ENCODE measurements around the gene ARID3A. TPM values are rescaled to one million over a fixed set of nuclear protein-coding genes. Genes with fewer than 3 reads are reported as not detected.

ARID3A gene
- polyA plus RNA-seq, 1 donor, result 17.3 TPM

GRCh38 chr19:963486-963951, 37.7 kb downstream of the ARID3A start:
- no peak for DNase-seq

GRCh38 chr19:964116-964520, 38.3 kb downstream of the ARID3A start:
- DNase-seq, result no peak

DNA sequence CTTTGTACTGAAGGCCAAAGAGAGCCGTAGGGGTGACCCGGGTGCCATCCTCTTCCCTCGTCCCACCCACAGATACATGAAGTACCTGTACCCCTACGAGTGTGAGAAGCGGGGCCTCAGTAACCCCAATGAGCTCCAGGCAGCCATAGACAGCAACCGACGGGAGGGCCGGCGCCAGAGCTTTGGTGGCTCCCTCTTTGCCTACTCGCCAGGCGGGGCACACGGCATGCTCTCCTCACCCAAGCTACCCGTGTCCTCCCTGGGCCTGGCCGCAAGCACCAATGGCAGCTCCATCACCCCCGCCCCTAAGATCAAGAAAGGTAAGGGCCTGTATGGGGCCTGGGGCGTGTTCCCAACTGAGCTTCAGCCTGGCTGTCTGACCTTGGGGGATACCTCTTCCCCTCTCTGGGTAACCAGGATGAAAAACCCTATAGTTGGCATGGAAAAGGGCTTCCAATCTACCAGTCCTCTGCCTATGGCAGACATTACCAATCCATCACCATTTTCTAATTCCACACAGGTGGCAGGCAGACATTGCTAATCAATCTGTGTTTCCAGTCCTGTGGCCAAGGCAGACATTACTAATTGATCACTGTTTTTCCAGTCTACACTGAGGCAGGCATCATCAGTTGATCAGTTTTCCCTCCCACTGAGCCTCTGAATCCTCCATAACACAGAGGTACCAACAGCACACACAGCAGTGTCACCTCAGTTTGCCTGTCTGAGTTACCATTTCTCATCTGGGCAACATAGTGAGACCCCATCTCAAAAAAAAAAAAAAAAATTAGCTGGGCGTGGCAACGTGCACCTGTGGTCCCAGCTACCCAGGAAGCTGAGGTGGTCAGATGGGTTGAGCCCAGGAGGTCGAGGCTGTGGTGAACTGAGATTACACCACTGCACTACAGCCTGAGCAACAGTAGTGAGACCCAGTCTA, 39.2 kb downstream of the ARID3A start:
- no peak for DNase-seq

DNA sequence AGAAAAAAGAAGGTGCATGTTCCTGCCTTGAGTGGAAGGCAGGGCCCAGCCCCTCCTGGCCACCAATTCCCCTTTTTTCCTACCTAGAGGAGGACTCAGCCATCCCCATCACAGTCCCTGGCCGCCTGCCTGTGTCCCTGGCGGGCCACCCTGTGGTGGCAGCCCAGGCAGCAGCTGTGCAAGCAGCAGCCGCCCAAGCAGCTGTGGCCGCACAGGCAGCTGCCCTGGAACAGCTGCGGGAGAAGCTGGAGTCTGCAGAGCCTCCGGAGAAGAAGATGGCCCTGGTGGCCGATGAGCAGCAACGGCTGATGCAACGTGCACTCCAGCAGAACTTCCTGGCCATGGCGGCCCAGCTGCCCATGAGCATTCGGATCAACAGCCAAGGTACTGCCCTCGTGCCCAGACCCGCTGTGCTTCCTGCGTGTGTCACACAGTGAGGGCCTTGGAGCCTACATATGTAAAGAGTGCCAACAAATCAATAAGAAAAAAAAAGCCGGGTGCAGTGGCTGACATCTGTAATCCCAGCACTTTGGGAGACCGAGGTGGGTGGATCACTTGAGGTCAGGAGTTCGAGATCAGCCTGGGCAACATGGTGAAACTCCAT, 40.8 kb downstream of the ARID3A start:
- DNase-seq, result no peak

GRCh38 chr19:970695-971094, 44.9 kb downstream of the ARID3A start:
- DNase-seq, result no peak

DNA sequence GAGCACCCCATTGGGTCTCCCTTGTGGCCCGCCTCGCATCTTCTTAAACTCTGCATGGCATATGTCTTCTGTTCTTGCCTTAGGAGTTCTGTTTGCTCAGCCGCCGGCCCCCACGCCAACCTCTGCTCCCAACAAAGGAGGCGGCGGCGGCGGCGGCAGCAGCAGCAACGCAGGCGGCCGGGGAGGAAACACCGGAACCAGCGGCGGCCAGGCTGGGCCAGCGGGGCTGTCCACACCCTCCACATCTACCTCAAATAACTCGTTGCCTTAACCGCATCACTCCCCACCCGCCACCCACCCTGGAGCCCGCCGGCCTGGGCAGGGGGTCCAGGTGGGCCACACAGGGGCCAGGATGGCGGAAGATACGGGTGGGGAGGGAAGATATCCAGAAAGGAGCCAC, 46.0 kb downstream of the ARID3A start:
- no peak for DNase-seq

DNA sequence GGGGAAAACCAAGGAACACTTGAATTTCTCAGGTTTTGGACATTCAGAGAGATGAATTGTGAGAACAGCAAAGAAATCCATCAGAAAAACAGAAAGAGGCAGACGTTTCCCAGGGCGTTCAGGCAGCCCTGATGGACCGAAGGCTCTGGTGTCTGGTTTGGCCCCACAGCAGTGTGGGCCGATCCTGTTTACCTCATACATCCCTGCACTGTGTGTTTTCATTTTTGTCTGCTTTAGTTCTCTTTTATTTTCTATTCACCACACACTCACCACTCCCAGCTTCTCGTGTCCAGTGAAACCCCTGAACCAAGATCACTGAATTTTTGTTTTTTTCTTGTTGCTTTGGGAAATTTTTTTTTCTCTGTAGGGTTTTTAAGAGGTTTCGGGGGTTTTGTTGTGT, 46.4 kb downstream of the ARID3A start:
- no peak for DNase-seq

- no peak for DNase-seq
These were observed 48.1 kb downstream of the ARID3A start for GRCh38 chr19:973726-974563.

- DNase-seq, result no peak
These were observed 48.9 kb downstream of the ARID3A start for GRCh38 chr19:974564-975257.

DNA sequence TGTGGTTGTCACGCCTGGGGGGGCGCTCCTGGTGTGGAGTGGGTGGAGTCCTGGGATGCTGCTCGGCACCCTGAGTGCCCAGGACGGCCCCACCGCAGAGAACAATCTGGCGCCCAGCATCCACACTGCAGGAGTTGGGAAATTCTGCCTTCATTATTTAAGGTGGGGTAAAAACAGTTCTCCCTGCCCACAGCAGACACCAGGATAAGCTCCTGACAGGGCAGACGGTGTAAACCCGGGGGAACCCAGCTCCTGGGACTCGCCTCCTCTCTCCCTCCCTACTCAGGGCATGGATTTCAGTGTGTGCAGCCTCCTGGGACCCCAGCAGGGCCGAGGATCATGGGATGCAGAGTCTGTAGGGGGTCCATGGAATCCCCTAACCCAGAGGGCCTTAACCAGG, 50.6 kb downstream of the ARID3A start:
- no peak for DNase-seq

- no peak for DNase-seq
These were observed 51.2 kb downstream of the ARID3A start for GRCh38 chr19:977058-977464.

DNA sequence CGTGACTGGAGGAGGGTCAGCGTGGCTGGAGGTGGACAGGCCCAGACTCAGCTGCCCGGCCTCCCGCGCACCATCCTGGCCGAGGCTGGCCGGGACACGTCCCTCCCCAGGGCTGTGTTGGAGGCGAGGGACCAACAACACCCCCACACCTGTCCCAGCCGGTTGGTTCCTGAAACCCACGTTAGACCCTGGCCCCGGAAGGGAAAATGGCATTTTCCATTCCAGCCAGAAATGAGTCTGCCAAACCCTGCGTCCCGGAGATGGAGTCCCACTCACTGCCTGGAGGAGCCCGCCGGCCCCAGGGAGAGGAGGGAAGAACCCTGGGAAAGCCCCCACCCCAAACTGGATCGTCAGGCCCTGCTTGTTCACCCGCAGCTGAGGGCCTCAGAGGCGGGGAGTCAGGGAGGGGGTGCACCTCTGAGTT, 53.5 kb downstream of the ARID3A start:
- no peak for DNase-seq

DNA sequence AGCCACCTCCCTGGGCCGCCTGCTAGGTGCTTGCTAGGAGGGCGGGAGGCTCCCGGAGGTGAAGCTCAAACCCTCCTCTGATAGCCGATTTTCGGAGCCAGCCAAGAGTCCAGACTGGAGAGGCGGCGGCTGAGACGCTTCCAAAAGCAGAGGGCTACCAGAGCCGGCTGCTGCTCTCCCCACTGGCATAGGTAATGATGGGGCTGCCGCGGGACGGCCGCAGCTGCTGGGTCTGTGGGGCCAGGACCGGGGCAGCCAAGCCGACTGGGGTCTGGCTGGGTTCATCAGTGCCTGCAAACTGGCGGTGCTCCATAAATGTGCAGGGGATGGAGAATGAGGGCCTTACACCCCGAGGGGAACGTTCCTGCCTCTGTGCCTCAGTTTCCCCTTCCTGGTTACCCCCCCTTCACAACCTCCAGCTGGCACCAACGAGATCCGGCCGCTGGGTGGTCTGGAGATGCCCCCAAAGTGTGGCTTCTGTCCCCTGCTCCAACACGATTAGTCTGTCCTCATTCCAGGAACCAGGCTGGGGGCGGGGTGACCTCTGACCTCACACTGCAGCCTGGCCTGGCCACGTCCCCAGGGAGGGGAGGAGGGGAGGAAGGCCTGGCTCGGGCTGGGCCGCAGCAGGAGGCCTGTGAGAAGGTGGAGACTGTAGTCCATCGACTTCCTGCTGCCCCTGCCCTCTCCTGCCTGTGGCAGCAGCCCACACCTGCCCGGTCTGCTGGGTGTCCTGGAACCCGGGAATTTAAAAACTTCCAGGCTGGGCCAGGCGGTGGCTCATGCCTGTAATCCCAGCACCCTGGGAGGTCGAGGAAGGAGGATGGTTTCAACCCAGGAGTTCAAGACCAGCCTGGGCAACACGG, 54.5 kb downstream of the ARID3A start:
- no peak for DNase-seq

DNA sequence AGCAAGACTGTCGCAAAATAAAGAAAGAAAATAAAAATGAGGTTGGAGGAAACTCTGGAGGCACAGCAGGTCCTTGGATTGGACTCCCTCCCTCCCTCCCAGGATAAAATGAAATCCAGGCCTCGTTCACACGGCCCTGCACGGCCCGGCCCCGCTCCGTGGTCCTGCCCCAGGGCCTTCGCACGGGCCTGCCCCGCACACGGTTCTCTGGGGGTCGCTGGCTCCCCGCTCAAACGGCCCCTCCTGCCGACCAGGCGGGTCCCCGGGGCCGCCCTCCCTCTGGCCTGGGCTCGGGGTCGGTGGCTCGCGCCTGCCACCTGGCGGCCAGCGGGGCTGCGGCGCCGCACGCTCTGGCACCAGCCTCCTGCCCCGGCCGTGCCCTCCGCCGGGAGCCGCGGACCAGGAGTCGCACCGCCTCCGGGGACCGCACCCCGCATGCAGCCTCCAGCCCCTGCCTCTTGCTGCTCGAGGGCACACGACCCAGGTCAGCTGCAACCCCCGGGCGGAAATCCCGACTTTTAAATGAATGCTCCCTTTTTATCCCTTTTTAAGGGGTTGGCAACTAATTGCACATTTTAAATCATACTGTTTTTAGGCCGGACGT, 56.8 kb downstream of the ARID3A start:
- peak; percentile 75 for DNase-seq

DNA sequence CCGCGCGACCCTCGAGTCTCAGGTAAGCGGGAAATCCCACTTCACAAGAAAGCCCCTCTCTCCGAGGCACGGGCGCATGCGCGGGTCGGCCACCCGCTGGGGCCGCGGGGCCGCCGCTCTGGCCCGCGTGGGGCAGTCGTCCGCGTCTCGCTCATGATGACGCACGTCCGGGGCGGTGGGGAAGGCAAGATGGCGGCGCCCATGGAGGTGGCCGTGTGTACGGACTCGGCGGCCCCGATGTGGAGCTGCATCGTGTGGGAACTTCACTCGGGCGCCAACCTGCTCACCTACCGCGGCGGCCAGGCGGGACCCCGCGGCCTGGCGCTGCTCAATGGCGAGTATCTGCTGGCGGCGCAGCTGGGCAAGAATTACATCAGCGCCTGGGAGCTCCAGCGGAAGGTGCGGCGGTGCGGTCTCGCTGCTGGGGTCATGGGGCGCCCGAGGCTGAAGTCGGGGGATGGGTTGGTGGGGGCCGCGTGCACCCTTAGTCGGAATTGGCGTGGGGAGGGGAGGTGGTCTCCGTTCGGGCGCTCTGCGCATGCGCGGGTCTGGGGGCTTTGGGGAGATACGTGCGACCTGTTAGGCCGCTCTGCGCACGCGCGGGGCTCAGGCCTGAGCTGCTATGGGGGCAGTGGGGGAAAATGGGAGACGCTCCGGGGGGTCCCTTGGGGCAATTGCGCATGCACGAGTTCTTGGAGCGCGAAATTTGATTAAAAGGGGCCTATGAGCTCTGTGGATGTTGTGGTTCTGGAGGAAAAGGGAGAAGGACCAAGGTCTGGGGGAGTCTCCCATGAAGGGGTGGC, 58.5 kb downstream of the ARID3A start, which contains the start of gene WDR18:
Gene WDR18 (plus strand): TSS at position 181 of the 803 bp plus-strand sequence. CDS start 9 bp downstream, at position 190.
- peak; percentile 95 for DNase-seq

DNA sequence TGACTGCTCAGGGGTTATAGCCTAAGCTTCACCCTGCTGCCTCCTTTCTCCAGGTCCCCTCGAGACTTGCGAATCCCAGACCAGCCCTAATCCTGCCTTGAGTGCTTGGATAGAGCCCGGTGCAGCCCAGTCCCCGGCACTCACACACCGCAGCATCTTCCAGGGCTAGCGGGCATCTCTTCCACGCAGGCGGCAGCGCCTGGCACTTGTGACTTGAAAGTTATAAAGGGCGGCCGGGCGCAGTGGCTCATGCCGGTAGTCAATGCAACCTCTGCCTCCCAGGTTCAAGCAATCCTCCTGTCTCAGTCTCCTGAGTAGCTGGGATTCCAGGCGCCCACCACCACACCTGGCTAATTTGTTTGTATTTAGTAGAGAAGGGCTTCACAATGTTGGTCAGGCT, 60.2 kb downstream of the ARID3A start:
- no peak for DNase-seq

DNA sequence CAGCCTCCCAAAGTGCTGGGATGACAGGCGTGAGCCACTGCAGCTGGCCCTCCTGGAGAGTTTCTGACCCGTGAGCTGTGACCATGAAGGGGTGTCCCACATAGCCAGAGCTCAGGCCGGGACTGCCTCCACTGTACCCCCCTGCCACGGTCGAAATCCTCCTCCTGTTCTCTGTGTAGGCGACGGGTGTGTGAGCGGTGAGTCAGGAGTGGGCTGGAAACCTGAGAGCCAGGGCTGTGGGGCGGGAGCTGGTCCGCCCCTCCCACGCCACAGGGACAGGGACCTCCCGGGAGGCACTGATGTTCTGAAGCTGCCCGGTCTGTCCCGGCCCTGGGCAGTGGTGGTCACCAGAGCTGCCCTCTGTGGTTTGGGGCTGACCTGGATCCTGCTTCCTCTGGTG, 62.2 kb downstream of the ARID3A start:
- DNase-seq, result no peak

DNA sequence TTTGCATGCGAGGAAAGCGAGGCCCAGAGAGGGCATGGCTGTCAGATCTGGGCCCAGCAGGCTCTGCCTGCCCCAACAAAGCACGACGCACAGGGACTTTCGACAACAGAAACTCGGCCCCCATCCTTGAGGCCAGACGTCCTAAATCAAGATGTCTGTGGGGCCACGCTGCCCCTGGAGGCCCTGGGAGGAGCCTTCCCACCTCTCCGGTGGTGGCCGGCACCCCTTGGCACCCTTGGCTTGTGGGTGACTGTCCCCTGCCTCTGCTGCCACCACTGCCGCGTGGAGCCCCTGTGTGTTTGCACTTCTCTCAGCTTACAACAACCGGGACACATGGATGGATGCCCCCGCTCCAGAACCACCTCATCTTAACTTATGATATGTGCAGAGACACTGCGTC, 62.7 kb downstream of the ARID3A start:
- no peak for DNase-seq

GRCh38 chr19:989381-990081, 63.7 kb downstream of the ARID3A start:
- no peak for DNase-seq
